ENCODE results near the gene EMID1.

Gene EMID1

GRCh38 chr22:29205594-29206371 lies at the start of gene EMID1:
Gene EMID1 (plus strand): TSS chr22:29205896. CDS start chr22:29206039, 143 bp downstream.
- Histone ChIP-seq H3K27me3 (ENCODE audit: control insufficient read depth in 5 of 5, insufficient read depth in 4 of 5, low read length in 5 of 5) (peaks cover 0 to 9% (median 6%) of the 10 kb centered on the region in 5 donors), H3K27ac (ENCODE audit: low read depth, low read length) (no peak within 1 kb of the TSS), H3K9me3 (ENCODE audit: control insufficient read depth in 5 of 5, low read length in 5 of 5) (no peaks in the 10 kb centered on the region), H3K4me3 (ENCODE audit: low read depth in 1 of 5, low read length in 5 of 5) (peak within 1 kb of the TSS in 4 of 5 donors; percentile 49 to 70 (median 56)), H3K4me1 (ENCODE audit: control insufficient read depth in 5 of 5, insufficient read depth in 5 of 5, low read length in 5 of 5) (peaks cover 0 to 43% (median 25%) of the 10 kb centered on the region in 5 donors), H3K9ac (ENCODE audit: low read length in 5 of 5) (peak within 1 kb of the TSS in 2 of 5 donors; percentile 20 to 57), H3K36me3 (ENCODE audit: control insufficient read depth in 5 of 5, insufficient read depth in 5 of 5, low read length in 5 of 5) (no peaks in the 10 kb centered on the region)

GRCh38 chr22:29155966-29156365 lies 49.7 kb upstream of the EMID1 start:
- no peak overlapping the region for H3K4me3 ChIP-seq (ENCODE audit: low read depth in 1 of 5, low read length in 5 of 5)
- no peaks in the 10 kb centered on the region for H3K9me3 ChIP-seq (ENCODE audit: control insufficient read depth in 5 of 5, low read length in 5 of 5)
- peaks cover 0 to 4% (median 0%) of the 10 kb centered on the region in 5 donors for H3K27me3 ChIP-seq (ENCODE audit: control insufficient read depth in 5 of 5, insufficient read depth in 4 of 5, low read length in 5 of 5)
- no peak overlapping the region for H3K9ac ChIP-seq (ENCODE audit: low read length in 5 of 5)
- H3K36me3 ChIP-seq (ENCODE audit: control insufficient read depth in 5 of 5, insufficient read depth in 5 of 5, low read length in 5 of 5): no peaks in the 10 kb centered on the region
- peaks cover 2 to 21% (median 9%) of the 10 kb centered on the region in 5 donors for H3K4me1 ChIP-seq (ENCODE audit: control insufficient read depth in 5 of 5, insufficient read depth in 5 of 5, low read length in 5 of 5)
- no peak overlapping the region for H3K27ac ChIP-seq (ENCODE audit: low read depth, low read length)

- Histone ChIP-seq H3K9ac (ENCODE audit: low read length in 5 of 5) (no peak overlapping the region), H3K27ac (ENCODE audit: low read depth, low read length) (no peak overlapping the region), H3K4me3 (ENCODE audit: low read depth in 1 of 5, low read length in 5 of 5) (no peak overlapping the region), H3K27me3 (ENCODE audit: control insufficient read depth in 5 of 5, insufficient read depth in 4 of 5, low read length in 5 of 5) (peaks cover 0 to 4% (median 0%) of the 10 kb centered on the region in 5 donors), H3K9me3 (ENCODE audit: control insufficient read depth in 5 of 5, low read length in 5 of 5) (no peaks in the 10 kb centered on the region), H3K36me3 (ENCODE audit: control insufficient read depth in 5 of 5, insufficient read depth in 5 of 5, low read length in 5 of 5) (no peaks in the 10 kb centered on the region), H3K4me1 (ENCODE audit: control insufficient read depth in 5 of 5, insufficient read depth in 5 of 5, low read length in 5 of 5) (peaks cover 2 to 21% (median 7%) of the 10 kb centered on the region in 5 donors)
These were observed 49.2 kb upstream of the EMID1 start for GRCh38 chr22:29156507-29156906.

- H3K9me3 ChIP-seq (ENCODE audit: control insufficient read depth in 5 of 5, low read length in 5 of 5): no peaks in the 10 kb centered on the region
- no peak overlapping the region for H3K4me3 ChIP-seq (ENCODE audit: low read depth in 1 of 5, low read length in 5 of 5)
- peaks cover 2 to 14% (median 6%) of the 10 kb centered on the region in 5 donors for H3K4me1 ChIP-seq (ENCODE audit: control insufficient read depth in 5 of 5, insufficient read depth in 5 of 5, low read length in 5 of 5)
- no peak overlapping the region for H3K9ac ChIP-seq (ENCODE audit: low read length in 5 of 5)
- H3K36me3 ChIP-seq (ENCODE audit: control insufficient read depth in 5 of 5, insufficient read depth in 5 of 5, low read length in 5 of 5): no peaks in the 10 kb centered on the region
- H3K27ac ChIP-seq (ENCODE audit: low read depth, low read length): no peak overlapping the region
- peaks cover 0 to 4% (median 0%) of the 10 kb centered on the region in 5 donors for H3K27me3 ChIP-seq (ENCODE audit: control insufficient read depth in 5 of 5, insufficient read depth in 4 of 5, low read length in 5 of 5)
These were observed 47.7 kb upstream of the EMID1 start for GRCh38 chr22:29157759-29158535.

GRCh38 chr22:29158546-29158945 lies 47.1 kb upstream of the EMID1 start:
- no peak overlapping the region for H3K27ac ChIP-seq (ENCODE audit: low read depth, low read length)
- peaks cover 0 to 4% (median 0%) of the 10 kb centered on the region in 5 donors for H3K27me3 ChIP-seq (ENCODE audit: control insufficient read depth in 5 of 5, insufficient read depth in 4 of 5, low read length in 5 of 5)
- no peaks in the 10 kb centered on the region for H3K9me3 ChIP-seq (ENCODE audit: control insufficient read depth in 5 of 5, low read length in 5 of 5)
- H3K9ac ChIP-seq (ENCODE audit: low read length in 5 of 5): no peak overlapping the region
- no peaks in the 10 kb centered on the region for H3K36me3 ChIP-seq (ENCODE audit: control insufficient read depth in 5 of 5, insufficient read depth in 5 of 5, low read length in 5 of 5)
- no peak overlapping the region for H3K4me3 ChIP-seq (ENCODE audit: low read depth in 1 of 5, low read length in 5 of 5)
- H3K4me1 ChIP-seq (ENCODE audit: control insufficient read depth in 5 of 5, insufficient read depth in 5 of 5, low read length in 5 of 5): peaks cover 2 to 10% (median 6%) of the 10 kb centered on the region in 5 donors

- Histone ChIP-seq H3K4me1 (ENCODE audit: control insufficient read depth in 5 of 5, insufficient read depth in 5 of 5, low read length in 5 of 5) (no peaks in the 10 kb centered on the region), H3K9me3 (ENCODE audit: control insufficient read depth in 5 of 5, low read length in 5 of 5) (no peaks in the 10 kb centered on the region), H3K36me3 (ENCODE audit: control insufficient read depth in 5 of 5, insufficient read depth in 5 of 5, low read length in 5 of 5) (no peaks in the 10 kb centered on the region), H3K4me3 (ENCODE audit: low read depth in 1 of 5, low read length in 5 of 5) (no peak overlapping the region), H3K27ac (ENCODE audit: low read depth, low read length) (no peak overlapping the region), H3K9ac (ENCODE audit: low read length in 5 of 5) (no peak overlapping the region), H3K27me3 (ENCODE audit: control insufficient read depth in 5 of 5, insufficient read depth in 4 of 5, low read length in 5 of 5) (no peaks in the 10 kb centered on the region)
These were observed 41.9 kb upstream of the EMID1 start for GRCh38 chr22:29163808-29164207.

- Histone ChIP-seq H3K9me3 (ENCODE audit: control insufficient read depth in 5 of 5, low read length in 5 of 5) (no peaks in the 10 kb centered on the region), H3K36me3 (ENCODE audit: control insufficient read depth in 5 of 5, insufficient read depth in 5 of 5, low read length in 5 of 5) (no peaks in the 10 kb centered on the region), H3K27me3 (ENCODE audit: control insufficient read depth in 5 of 5, insufficient read depth in 4 of 5, low read length in 5 of 5) (no peaks in the 10 kb centered on the region), H3K27ac (ENCODE audit: low read depth, low read length) (no peak overlapping the region), H3K9ac (ENCODE audit: low read length in 5 of 5) (no peak overlapping the region), H3K4me3 (ENCODE audit: low read depth in 1 of 5, low read length in 5 of 5) (no peak overlapping the region), H3K4me1 (ENCODE audit: control insufficient read depth in 5 of 5, insufficient read depth in 5 of 5, low read length in 5 of 5) (no peaks in the 10 kb centered on the region)
These were observed 40.2 kb upstream of the EMID1 start for GRCh38 chr22:29165321-29166060.

- H3K27ac ChIP-seq (ENCODE audit: low read depth, low read length): no peak overlapping the region
- H3K36me3 ChIP-seq (ENCODE audit: control insufficient read depth in 5 of 5, insufficient read depth in 5 of 5, low read length in 5 of 5): no peaks in the 10 kb centered on the region
- H3K27me3 ChIP-seq (ENCODE audit: control insufficient read depth in 5 of 5, insufficient read depth in 4 of 5, low read length in 5 of 5): no peaks in the 10 kb centered on the region
- H3K4me3 ChIP-seq (ENCODE audit: low read depth in 1 of 5, low read length in 5 of 5): no peak overlapping the region
- H3K4me1 ChIP-seq (ENCODE audit: control insufficient read depth in 5 of 5, insufficient read depth in 5 of 5, low read length in 5 of 5): no peaks in the 10 kb centered on the region
- no peak overlapping the region for H3K9ac ChIP-seq (ENCODE audit: low read length in 5 of 5)
- no peaks in the 10 kb centered on the region for H3K9me3 ChIP-seq (ENCODE audit: control insufficient read depth in 5 of 5, low read length in 5 of 5)
These were observed 39.5 kb upstream of the EMID1 start for GRCh38 chr22:29166180-29166579.

GRCh38 chr22:29167032-29167911 lies 38.4 kb upstream of the EMID1 start:
- no peaks in the 10 kb centered on the region for H3K9me3 ChIP-seq (ENCODE audit: control insufficient read depth in 5 of 5, low read length in 5 of 5)
- H3K27me3 ChIP-seq (ENCODE audit: control insufficient read depth in 5 of 5, insufficient read depth in 4 of 5, low read length in 5 of 5): no peaks in the 10 kb centered on the region
- H3K27ac ChIP-seq (ENCODE audit: low read depth, low read length): no peak overlapping the region
- no peaks in the 10 kb centered on the region for H3K4me1 ChIP-seq (ENCODE audit: control insufficient read depth in 5 of 5, insufficient read depth in 5 of 5, low read length in 5 of 5)
- no peak overlapping the region for H3K9ac ChIP-seq (ENCODE audit: low read length in 5 of 5)
- no peaks in the 10 kb centered on the region for H3K36me3 ChIP-seq (ENCODE audit: control insufficient read depth in 5 of 5, insufficient read depth in 5 of 5, low read length in 5 of 5)
- H3K4me3 ChIP-seq (ENCODE audit: low read depth in 1 of 5, low read length in 5 of 5): peak overlapping the region in 1 of 5 donors; percentile 1

Measured in subcutaneous abdominal adipose tissue (tissue), 5 donors.